Nephron (organoid): Measurements from ENCODE around the gene AFF2.
A peak's percentile ranks its signal among the peaks of the same experiment; 100 is the strongest.

Source experiments
- H3K27ac Mint-ChIP-seq, 3 experiments: 2 replicates each; pipeline ENCODE4 v1.8.0; 2020; ENCODE audit warnings: mixed read lengths in 3 of 3, mild to moderate bottlenecking in 2 of 3, moderate library complexity in 1 of 3
- H3K27me3 Mint-ChIP-seq: 2 replicates; pipeline ENCODE4 v1.8.0; 2021; ENCODE audit warnings: low read depth, mild to moderate bottlenecking, moderate library complexity, mixed read lengths
- H3K36me3 Mint-ChIP-seq: 2 replicates; pipeline ENCODE4 v1.8.0; 2020; ENCODE audit warnings: low read depth, mixed read lengths
- H3K4me1 Mint-ChIP-seq: 2 replicates; pipeline ENCODE4 v1.8.0; 2020; ENCODE audit warnings: mixed read lengths
- H3K4me3 Mint-ChIP-seq, 3 experiments: 2 replicates each; pipeline ENCODE4 v1.8.0; 2020; ENCODE audit warnings: mild to moderate bottlenecking in 3 of 3, mixed read lengths in 3 of 3, moderate library complexity in 2 of 3
- H3K9me3 Mint-ChIP-seq: 2 replicates; pipeline ENCODE4 v1.8.0; 2020; ENCODE audit warnings: mixed read lengths
- TF ChIP-seq, protein P1 (sequence below), 3 experiments: fragments of 200-600 bp; sonication (generic); IDR thresholded peaks; one replicate each; pipeline ENCODE4 v1.5.0; 2021; ENCODE audit warnings: antibody characterized with exemption in 3 of 3; ENCODE audit not compliant: unreplicated experiment in 3 of 3

The AFF2 gene

DNA sequence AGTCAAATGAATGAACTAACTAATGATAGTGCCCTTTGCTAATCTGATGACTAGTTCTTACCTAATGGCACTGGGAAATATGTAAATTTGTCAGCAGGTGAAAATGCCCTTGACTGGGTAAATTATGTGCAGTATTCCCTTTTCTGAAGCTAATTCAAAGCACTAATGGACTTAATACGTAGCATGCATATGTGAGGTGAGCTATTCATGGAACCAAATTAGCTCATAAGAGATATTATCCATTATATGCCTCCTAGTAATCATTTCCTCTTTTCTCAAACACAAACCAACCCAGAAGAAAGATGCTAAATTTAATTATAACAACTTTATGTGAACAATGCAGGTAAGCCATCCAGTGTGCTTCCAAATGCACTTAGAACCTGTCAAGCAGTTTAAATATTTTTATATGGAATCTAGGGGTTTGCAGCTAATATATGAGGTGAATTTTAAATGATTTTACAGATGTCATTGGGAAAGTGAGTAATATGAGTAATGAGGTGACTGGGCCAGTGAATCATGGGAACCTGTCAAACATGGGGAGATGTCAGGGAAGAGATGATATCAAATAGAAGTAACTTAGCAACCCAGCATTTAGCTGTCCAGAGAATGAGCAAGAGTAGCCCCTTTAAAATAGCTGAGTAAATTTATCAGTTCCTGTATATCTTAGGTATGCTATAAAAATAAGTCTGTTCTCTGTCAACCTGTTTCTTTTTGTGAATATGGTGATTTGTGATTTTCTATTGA, 315.0 kb downstream of the AFF2 start:
- H3K4me3 Mint-ChIP-seq = no peak overlapping the region
- no peaks in the 10 kb centered on the region for H3K27me3 Mint-ChIP-seq
- peaks cover 3% of the 10 kb centered on the region for H3K36me3 Mint-ChIP-seq
- H3K9me3 Mint-ChIP-seq = peaks cover 5% of the 10 kb centered on the region
- H3K27ac Mint-ChIP-seq = no peak overlapping the region
- TF ChIP-seq, protein P1, sequence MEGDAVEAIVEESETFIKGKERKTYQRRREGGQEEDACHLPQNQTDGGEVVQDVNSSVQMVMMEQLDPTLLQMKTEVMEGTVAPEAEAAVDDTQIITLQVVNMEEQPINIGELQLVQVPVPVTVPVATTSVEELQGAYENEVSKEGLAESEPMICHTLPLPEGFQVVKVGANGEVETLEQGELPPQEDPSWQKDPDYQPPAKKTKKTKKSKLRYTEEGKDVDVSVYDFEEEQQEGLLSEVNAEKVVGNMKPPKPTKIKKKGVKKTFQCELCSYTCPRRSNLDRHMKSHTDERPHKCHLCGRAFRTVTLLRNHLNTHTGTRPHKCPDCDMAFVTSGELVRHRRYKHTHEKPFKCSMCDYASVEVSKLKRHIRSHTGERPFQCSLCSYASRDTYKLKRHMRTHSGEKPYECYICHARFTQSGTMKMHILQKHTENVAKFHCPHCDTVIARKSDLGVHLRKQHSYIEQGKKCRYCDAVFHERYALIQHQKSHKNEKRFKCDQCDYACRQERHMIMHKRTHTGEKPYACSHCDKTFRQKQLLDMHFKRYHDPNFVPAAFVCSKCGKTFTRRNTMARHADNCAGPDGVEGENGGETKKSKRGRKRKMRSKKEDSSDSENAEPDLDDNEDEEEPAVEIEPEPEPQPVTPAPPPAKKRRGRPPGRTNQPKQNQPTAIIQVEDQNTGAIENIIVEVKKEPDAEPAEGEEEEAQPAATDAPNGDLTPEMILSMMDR (IDR thresholded peaks at IDR 0.05; ENCODE audit: unreplicated experiment in 3 of 3) = no peak
- H3K4me1 Mint-ChIP-seq = no peaks in the 10 kb centered on the region

DNA sequence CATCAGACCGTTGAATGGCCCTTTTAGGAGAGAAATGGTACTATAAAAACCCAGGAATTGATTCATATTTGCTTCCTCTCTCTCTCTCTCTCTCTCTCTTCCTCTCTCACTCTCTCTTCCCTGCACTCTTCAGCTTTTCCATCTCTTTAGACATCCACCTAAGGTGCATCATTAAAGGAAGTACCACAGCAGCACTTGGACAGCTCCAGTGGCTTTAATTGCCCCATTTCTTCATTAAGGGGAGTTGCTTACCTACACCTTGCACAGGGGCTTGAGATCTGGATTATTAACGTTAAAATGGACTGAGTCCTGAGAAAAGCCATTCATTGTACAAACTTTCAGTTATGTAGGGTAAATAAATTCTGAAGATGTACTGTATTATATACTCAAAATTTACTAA, 323.6 kb downstream of the AFF2 start:
- H3K27me3 Mint-ChIP-seq = no peaks in the 10 kb centered on the region
- no peak overlapping the region for H3K27ac Mint-ChIP-seq
- peaks cover 4% of the 10 kb centered on the region for H3K9me3 Mint-ChIP-seq
- H3K4me3 Mint-ChIP-seq = no peak overlapping the region
- H3K4me1 Mint-ChIP-seq = no peaks in the 10 kb centered on the region
- TF ChIP-seq, protein P1 (IDR thresholded peaks at IDR 0.05; ENCODE audit: unreplicated experiment in 3 of 3) = no peak
- no peaks in the 10 kb centered on the region for H3K36me3 Mint-ChIP-seq

DNA sequence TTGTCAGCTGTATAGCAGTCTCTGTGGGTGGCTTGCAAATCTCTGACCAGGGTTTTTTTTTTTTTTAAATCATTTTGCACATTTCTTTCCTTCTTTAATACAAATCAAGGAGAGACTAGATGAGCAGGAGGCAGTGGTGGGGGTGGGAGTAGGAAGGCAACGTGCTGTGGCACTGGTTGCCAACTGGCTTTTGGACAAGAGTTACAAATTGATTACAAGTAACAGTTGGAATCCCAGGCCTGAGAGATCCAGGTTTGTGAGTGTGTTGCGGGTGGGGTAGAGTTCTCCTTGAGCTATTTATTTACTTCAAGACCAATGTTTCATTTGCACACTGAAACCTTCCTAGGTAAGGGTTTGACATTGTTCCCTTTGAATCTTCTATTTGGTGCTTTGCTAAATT, 325.3 kb downstream of the AFF2 start:
- TF ChIP-seq, protein P1 (IDR thresholded peaks at IDR 0.05; ENCODE audit: unreplicated experiment in 3 of 3) = no peak
- H3K36me3 Mint-ChIP-seq = no peaks in the 10 kb centered on the region
- no peaks in the 10 kb centered on the region for H3K4me1 Mint-ChIP-seq

DNA sequence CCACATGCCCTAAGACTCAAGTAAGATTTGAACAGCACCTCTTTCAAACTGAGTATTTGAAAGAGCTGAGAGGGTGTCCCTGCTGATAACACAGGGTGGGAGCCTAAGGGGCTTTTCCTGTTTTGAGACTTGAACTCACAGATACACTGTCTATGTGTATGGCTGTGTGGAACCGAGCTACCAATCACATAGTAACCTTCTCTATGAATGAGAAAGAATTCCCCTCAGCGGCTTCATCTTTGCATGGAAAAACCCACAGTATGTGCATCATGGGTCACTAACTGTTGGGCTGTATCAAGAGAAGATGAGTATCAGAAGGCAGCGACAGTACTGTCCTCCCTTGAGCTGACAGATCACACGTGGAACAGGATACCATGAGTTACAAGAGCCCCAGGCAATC, 336.3 kb downstream of the AFF2 start:
- Mint-ChIP-seq H3K27me3 (no peaks in the 10 kb centered on the region), H3K9me3 (peaks cover 3% of the 10 kb centered on the region), H3K4me1 (no peaks in the 10 kb centered on the region), H3K36me3 (no peaks in the 10 kb centered on the region), H3K4me3 (no peak overlapping the region), H3K27ac (no peak overlapping the region)
- TF ChIP-seq, protein P1 (IDR thresholded peaks at IDR 0.05; ENCODE audit: unreplicated experiment in 3 of 3) = no peak

More for the DNA sequence above, 325.3 kb downstream of the AFF2 start:
- H3K9me3 Mint-ChIP-seq = peaks cover 10% of the 10 kb centered on the region
- H3K27me3 Mint-ChIP-seq = no peaks in the 10 kb centered on the region
- no peak overlapping the region for H3K27ac Mint-ChIP-seq
- no peak overlapping the region for H3K4me3 Mint-ChIP-seq

DNA sequence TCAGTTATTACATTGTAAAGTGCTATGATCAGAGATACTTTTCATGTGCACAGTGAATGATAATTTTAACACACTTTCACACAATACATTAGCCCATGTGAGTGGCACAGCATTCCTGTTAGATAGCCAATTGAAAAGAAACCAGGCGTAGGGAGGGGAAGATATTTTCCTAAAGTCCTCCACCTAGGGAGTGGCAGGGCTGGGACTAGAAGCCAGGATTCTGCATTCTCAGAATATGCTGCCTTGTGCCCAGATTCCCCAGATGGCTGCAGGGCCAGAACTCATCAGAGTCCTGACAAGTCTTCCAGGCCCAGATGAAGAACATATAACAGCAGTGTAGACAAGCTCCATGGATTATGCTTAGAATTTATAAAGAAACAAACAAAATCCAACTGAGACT, 350.2 kb downstream of the AFF2 start:
- Mint-ChIP-seq H3K9me3 (no peaks in the 10 kb centered on the region), H3K4me3 (no peak overlapping the region), H3K27ac (no peak overlapping the region), H3K36me3 (no peaks in the 10 kb centered on the region), H3K27me3 (no peaks in the 10 kb centered on the region), H3K4me1 (peaks cover 5% of the 10 kb centered on the region)
- TF ChIP-seq, protein P1 (IDR thresholded peaks at IDR 0.05; ENCODE audit: unreplicated experiment in 3 of 3) = no peak

DNA sequence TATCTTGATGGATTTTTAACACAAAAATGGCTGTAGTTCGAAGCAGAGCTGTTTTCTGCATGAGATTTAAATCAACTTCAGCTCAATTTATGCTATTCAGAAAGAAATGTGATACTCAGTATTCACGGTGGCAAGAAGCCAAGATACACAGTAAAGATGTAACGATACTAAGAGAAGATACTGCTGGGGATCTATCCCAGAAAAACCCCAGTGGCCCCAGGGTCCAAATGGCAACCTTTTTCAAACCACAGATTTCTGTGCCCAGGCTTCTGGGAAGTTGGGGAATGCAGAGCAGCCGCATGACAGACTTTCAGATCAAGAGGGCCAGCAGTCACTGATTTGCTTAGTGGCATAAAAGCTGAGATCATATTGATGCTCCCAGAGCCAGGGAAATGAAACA, 353.9 kb downstream of the AFF2 start:
- TF ChIP-seq, protein P1 (IDR thresholded peaks at IDR 0.05; ENCODE audit: unreplicated experiment in 3 of 3) = no peak
- no peaks in the 10 kb centered on the region for H3K27me3 Mint-ChIP-seq
- H3K36me3 Mint-ChIP-seq = no peaks in the 10 kb centered on the region
- no peaks in the 10 kb centered on the region for H3K9me3 Mint-ChIP-seq
- no peak overlapping the region for H3K4me3 Mint-ChIP-seq
- peak overlapping the region in 2 of 3 experiments; percentile 22 to 44 for H3K27ac Mint-ChIP-seq
- H3K4me1 Mint-ChIP-seq = peaks cover 5% of the 10 kb centered on the region
